Measurements from ENCODE around the gene ARL4D.
"Not testable (repeated sequence)": the region's sequence is repeated elsewhere in the genome, so short reads cannot be mapped to it uniquely, and the experiment has no call there.

The ARL4D gene

DNA sequence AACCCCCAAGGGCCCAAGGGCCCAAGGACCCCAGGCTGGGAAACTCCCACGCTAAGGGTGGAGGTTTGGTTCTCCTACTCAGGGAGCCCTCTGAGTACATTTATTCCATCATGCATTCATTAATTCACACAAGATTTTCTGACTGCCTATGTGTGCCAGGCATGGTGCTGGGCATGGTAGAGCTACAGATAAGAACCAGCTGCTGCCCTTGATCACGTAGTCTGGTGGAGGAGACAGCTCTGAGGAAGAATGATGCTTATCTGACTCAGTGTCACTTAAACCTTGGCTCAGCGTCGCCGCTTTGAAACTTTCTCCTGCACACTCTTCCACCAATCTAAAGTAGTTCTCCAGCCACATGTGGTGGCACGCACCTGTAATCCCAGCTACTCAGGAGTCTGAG lies 3.6 kb upstream of the ARL4D start:
- DNase-seq (ENCODE audit: low read depth) = no peak

DNA sequence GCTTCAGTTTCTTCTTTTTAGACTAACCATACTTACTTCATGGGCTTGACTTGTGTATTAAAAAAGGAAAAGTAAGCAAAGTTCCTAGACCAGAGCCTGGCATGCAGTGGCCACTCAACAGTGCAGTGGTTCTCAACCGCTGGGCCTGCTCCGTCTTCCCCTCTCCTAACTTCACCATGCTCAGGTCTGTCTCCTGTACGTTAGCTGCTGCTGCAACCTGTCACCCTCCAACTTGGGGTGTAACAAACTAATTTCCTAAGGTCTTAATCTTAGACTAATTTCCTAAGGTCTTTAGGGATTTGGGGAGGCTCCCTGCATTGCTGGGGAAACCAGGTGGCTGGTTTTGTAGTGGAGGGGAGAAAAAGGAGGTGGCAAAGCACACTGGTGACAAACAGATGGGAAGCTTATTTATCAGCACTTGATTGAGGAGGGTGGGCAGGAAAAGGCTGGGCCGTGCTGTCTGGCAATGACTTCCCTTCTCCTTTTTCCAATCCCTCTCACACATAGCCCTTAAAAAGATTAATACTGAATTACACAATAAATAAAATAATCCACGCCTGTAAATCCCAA lies 2.2 kb upstream of the ARL4D start:
- DNase-seq (ENCODE audit: low read depth) = no peak

DNA sequence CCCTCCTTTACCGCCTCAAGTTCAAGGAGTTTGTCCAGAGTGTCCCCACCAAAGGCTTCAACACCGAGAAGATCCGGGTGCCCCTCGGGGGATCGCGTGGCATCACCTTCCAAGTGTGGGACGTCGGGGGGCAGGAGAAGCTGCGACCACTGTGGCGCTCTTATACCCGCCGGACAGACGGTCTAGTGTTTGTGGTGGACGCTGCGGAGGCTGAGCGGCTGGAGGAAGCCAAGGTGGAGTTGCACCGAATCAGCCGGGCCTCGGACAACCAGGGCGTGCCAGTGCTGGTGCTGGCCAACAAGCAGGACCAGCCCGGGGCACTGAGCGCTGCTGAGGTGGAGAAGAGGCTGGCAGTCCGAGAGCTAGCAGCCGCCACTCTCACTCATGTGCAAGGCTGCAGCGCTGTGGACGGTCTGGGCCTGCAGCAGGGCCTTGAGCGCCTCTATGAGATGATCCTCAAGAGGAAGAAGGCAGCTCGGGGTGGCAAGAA lies 1.1 kb downstream of the ARL4D start:
- DNase-seq (ENCODE audit: low read depth) = no peak

DNA sequence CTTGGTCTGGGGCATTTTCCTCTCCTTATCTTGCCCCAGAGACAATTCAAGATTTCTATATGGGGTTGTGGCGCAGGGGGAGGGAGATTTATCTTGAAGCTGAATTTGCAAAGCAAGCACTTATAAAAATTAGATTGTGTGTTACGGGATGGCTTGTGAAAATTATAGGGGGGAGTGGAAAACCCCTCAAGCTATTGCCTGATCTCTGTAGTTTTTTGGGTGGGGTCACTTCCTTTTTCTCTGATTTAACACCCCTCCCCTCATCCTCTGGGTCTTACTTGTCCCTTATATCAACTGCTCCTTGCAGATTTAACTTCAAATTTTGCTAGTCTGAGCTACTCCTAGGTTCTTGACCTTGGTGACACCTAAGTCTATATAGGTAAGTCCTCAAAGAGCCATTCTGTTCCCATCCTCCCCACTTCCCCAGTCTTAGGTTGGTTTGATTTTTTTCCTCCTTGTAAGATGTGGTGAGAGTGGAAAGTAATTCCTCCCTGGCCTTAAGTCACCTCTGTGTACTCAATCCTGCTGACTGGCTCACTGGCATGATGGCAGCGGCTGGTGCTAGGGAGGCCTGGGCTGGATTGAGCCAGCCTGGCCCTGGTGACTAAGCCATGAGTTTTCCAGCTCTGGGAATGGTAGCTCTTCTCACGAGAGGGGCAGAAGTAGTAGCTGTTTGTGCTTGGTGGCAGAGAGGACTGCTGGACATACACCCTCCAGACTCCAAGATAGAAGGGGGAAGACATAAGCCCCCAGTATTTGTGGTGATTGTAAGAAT lies 2.3 kb downstream of the ARL4D start:
- DNase-seq (ENCODE audit: low read depth) = no peak

DNA sequence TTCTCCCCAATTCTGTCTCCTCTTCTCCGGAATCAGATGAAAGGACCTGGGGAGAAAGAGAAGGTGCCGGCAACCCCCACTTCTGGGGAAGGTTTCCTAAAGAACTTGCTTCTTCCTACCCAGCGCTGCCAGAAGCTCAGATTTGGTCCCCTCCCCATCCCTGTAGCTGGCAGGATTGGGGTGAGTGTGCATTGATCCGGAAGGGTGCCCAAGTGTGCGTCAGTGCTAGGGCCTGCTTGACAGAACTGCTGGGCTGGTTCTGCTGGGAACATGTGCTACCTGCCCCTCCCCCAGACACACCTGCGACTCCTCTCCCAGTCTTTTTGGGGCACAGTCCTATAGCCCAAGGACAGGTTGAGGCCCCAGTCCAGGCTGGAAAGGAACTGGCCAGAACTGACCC lies 3.3 kb downstream of the ARL4D start:
- DNase-seq (ENCODE audit: low read depth) = no peak

DNA sequence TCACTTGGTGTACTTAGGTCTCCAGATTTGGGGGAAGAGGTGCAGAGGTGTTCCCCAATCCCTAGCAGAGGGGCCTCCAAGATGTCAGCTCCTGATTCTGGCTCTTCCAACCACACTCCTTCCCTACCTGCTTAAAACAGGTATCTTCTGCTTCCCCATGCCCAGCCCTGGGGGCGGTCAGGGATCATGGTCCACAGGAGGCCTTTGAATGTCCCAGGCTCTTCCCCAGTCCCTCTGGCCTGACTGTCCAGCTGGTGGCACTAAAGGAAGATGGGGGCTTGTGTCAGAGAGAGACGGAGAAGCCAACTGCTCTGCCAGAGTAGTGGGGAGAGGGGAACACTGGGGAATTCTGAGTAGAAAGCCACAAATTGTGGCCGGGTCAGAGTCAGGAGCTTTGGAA lies 3.8 kb downstream of the ARL4D start:
- no peak for DNase-seq (ENCODE audit: low read depth)

DNA sequence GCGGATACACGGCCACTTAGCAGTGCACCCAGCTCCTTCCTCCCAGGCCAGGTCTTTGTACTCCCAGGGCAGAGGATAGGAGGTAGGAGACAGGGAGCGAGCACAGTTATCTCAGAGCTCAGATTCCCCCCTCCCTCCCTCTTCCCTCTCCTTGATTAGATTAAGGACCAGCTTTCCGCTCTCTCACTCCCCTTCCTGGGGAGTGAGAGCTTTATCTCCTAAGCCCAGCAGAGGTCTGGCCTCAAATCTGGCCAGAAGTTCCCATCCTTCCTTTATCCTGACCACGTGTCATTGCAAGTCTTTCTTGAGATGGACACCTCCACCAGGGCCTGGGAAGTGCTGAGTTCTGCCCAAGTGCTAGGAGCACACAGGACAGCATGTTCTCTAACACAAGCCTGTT lies 5.1 kb downstream of the ARL4D start:
- DNase-seq (ENCODE audit: low read depth) = no peak

DNA sequence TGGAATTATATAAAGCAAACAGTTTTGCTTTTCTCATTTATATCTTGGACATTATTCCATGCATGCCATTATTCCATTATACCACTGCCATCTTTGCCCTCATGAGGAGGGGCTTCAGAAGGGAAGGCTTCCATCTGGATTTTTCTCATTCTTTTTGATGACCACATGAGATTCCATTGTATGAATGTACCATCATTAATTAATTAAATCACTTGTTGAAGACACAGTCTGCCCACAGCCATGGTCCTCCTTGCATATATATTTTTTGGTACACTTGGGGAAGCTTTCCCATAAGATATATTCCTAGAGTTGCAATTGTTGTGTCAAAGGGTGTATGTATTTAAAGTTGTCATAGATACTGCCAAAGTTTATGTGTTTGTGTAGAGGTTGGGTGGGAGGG lies 7.1 kb downstream of the ARL4D start:
- DNase-seq (ENCODE audit: low read depth) = no peak

DNA sequence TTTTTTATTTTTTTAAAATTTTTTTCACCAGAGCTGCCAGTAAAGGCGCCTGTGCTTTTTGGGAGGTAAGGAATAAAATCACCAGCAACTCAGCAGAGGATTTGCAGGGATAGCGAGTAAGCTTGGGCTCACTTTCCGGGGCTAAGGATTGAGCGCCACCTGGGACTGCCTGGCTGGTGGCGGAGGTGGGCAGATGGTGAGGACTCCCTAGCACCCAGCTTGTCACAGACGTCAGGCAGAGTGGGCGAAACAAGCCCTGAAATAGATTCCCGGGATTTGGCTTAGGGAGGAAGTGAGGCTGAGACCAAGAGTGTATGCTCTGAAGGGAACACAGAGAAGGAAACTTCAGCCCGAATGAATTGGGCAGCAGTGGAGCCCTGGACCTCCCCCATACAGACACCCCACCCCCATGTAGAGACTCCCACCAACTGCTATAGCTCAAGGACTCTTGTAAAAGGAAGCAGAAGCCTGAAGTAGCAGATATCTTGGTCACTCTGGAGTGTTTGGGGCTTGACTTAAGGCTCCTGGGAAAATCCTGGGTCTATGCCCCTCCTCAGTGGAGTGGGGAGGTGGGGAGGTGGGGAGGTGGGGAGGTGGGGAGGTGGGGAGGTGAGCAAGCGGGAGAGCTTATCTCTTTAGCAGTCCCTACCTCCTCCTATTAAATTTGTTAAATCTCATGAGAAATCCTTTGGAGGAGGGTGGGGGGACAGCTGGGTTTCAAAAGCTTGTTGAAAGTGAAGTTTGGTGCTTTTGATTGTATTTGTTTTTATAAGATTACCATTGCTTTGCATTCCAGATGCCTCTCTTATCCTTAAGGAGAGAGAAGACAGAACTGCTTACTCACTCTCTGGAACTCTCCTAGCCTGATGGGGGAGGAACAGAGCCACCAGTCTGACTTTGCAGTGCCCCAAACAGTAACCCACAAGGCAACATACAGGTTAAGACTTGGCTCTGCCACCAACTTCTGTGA lies 8.2 kb downstream of the ARL4D start:
- no peak for DNase-seq (ENCODE audit: low read depth)

DNA sequence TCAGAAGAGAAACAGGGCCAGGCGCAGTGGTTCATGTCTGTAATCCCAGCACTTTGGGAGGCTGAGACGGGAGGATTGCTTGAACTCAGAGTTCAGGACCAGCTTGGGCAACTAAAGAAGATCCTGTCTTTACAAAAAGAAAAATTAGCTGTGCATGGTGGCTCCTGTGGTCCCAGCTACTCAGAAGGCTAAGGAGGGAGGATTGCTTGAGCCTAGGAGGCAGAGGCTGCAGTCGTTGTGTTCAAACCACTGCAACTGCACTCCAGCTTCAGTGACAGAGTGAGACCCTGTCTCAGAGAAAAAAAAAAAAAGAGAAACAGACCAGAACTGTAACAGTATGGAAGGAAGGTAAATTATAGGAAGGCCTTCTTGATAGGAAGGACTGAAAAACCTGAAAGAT lies 10.3 kb downstream of the ARL4D start:
- DNase-seq (ENCODE audit: low read depth) = no peak

DNA sequence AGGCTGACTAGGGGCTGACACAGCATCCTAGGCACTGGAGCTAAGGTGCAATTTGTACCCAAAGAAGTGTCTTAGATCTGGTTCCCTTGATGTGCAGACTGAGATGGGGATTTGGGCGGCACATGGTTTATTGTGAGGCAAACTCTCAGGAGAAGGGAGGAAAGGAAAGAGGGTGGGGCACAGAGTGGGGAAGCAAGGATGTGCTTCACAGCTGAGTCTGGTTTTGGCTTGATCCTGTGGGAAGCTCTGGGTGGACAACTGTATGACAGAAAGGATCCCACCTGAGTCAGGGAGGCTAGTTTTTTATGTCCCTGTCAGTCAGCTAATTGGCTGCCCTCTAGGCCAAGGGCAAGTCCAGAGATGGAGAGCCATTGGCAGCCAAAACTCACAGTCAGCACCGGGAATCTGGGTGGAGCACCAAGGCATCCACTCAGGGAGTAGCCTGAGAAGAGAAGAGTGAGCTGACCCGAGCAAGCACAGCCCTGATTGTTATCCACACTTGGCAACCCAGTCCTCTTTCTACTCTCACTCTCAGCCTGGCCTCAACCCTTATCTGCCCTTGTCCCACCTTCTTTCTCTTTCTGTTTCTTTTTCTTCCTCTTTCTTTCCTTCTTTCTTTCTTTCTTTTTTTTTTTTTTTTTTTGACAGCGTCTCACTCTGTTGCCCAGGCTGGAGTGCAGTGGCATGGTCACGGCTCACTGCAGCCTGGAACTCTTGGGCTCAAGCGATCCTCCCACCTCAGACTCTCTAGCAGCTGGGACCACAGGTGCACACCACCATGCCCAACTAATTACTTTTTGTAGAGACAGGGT lies 12.0 kb downstream of the ARL4D start:
- DNase-seq (ENCODE audit: low read depth) = no peak

DNA sequence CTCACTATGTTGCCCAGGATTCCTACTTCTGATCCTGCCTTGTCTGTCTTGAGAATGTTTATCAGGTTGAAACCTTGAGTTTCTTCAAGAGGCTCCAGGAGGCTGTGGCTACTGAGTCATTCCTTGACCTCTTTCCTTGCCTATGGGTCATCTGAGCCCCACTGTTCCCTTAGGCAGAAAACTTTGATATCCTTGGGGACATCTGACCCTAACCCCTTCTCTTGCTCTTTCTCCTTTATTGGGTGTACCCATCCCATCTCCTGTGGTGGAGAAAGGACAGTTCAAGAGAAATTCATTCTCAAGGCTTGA lies 12.5 kb downstream of the ARL4D start:
- no peak for DNase-seq (ENCODE audit: low read depth)

DNA sequence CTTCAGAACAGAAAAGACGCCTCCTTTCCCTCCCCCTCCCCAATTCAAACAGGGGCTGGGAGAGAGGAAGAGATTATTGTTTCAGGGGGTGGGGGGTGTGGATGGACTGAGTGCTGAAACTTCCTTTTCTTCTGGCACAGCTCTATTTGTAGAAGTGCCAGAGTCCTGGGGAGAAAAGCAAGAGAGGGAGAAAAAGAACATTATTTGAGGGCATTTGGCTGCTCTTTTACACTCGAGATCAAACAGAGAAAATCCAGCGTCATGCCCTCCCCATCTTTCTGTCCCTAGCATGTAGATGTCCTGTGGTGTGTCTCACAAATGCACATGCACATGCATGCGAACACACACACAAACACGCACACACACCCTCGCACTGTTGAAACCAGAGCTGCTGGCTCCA lies 13.0 kb downstream of the ARL4D start:
- no peak for DNase-seq (ENCODE audit: low read depth)

DNA sequence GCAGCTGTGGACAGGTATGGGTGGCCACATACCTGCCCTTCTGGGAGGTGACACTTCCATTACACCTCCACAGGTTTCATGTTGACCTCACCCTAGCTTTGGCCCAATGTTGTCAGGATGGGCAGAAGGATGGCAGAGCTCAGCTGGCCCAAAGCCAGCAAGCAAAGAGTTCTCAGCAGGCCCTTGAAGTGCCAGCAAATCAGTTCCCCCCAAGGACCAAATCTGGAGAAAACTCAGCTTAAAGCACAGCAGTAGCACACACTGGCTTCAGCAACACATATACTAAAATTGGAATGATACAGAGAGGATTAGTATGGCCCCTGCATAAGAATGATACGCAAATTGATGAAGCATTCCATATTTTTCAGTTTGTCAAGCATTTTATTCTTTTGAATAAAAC lies 13.4 kb downstream of the ARL4D start:
- DNase-seq (ENCODE audit: low read depth) = no peak

DNA sequence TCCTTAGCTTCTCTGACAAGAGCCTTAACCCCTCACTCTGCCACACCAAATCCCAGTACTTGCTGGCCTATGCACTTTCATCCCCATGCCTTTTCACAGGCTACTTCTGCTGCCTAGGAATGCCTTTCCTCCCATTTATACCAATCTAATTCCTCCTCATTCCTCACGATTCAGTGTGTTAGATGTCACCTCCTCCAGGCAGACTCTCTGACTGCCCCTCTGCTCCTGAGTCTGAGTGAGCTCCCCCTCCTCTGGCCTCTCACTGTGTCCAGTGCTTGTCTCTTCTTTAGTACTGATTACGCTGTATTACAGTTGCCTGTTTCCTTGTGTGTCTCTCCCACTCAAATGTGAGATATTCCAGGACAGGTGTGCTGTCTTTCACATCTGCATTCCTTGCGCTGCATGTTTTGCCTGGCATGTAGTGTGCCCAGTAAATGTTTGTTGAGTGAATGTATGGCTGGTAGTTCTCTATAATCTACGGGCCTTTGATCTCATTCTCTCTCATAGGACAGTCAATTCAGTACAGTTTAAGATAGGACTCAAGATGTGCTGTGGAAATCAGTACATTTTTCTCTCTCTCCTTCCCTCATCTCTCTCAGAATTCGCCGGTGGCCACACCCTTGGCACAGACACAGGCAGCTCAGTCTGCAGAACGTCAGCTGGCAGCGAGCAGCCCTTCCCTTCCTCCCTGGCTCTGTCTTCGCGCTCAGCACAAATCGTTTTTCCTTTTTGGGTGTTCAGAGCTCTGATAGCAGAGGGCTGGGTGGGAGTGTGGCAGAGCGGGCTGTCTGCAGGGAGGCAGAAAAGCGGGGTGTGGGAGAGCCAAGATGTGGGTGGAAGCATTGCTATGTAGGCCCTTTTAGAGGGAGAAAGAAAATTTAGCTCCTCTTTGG lies 18.5 kb downstream of the ARL4D start:
- no peak for DNase-seq (ENCODE audit: low read depth)

DNA sequence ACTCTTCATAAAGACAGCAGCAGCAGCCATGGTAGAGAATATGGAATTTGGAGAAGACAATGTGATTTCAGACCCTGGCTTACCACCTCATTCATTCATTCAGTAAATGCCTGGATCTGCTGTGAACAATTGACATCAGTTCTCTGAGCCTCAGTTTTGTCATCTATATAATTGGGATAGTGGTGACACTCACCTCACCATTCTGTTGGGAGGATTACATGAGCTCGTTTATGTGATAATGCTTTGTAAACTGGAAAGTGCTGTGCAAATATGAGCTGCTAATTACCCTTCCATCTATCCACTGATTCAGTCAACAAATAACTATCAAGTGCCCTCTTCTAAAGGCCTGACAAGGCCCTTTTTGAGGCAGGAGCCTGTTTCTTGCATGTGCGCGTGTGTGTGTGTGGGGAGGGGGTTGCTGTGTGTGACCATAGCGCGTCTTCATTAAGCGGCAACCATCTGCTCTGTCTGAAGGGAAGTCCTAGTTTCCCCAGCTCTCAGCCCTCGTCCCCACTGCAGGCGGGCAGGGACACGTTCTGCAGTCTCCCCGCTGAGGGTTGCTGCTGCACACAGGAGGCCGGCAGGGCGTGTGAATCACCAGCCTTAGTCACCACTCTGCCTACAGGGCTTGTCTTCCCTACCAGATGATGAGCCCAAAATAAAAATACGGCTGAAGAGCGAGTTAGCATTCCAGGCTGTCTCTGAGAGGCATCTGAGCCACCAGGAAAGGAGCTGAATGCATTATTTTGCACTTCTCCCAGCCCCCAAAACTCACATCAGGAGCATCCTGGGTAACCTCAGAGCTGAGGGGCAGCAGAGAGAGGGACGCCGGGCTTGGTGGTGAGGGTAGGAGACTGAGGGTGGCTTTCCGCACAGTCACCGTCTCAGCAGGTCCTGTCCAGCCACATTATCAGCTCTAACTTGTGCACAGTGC lies 19.9 kb downstream of the ARL4D start:
- DNase-seq (ENCODE audit: low read depth) = no peak

DNA sequence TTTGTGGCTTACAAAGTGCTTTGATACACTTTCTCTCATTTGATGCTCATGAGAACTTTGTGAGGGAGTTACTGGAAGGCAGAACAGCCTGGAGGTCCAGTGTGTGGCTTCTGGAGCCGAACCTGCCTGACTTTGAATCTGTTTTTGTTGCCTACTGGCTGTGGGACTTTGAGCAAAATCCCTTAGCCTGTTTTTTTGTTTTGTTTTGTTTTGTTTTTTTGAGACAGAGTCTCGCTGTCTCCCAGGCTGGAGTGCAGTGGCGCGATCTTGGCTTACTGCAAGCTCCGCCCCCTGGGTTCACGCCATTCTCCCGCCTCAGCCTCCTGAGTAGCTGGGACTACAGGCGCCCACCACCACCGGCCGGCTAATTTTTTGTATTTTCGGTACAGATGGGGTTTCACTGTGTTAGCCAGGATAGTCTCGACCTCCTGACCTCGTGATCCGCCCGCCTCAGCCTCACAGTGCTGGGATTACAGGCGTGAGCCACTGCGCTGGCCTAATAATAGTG lies 20.6 kb downstream of the ARL4D start:
- not testable (repeated sequence) for DNase-seq (ENCODE audit: low read depth)

DNA sequence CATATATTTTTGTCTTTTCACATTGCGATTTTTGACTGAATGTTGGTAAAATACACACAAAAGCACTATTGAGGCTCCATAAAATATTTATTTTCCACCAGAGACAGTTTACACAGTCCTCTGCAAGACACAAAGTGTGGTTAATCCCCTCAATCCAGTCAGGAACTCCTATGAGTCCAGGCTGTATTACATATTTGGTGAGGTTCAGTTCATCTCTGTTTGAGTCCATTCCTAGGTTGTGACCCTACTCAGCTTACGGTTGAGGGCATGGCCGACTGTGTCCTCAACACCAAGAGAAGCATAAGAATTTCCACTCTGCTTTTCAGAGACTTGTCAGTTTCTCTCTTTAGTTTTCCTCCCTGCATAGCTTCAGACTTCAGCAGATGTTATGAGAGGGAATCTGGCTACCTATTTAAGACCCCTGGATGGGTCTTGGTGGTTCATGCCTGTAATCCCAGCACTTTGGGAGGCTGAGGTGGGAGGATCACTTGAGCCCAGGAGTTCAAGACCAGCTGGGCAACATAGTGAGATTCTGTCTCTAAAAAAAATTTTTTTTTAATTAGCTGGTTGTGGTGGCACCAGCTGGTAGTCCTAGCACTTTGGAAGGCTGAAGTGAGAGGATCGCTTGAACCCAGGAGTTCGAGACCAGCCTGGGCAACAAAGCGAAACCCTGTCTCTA lies 25.1 kb downstream of the ARL4D start:
- DNase-seq (ENCODE audit: low read depth) = no peak
